Panc1 (cell line): ENCODE results near the gene PDGFRA. TPM values are rescaled to one million over a fixed set of nuclear protein-coding genes. Genes with fewer than 3 reads are reported as not detected.

Experiments
- ATAC-seq: fragments of 200-7000 bp; cut with Tn5 transposase; 2 replicates; pipeline ENCODE4 v1.9.1; 2020; ENCODE audit warnings: mild to moderate bottlenecking, moderate library complexity
- BruUV-seq: library from RNA; stranded (reverse); fragments of 400-500 nt; replicated peaks from 2 replicates; lab custom pipeline; 2021; lab: Mats Ljungman, UMichigan
- CTCF ChIA-PET: fragments of 300-600 bp; sonication (Branson Sonifier 250); formaldehyde crosslinking; loops from one replicate; lab custom pipeline; 2022; ENCODE audit warnings: antibody characterized with exemption; lab: Charles Lee
- POLR2A ChIA-PET: fragments of 300-600 bp; sonication (Branson Sonifier 250); formaldehyde crosslinking; loops from one replicate; lab custom pipeline; 2022; ENCODE audit warnings: antibody characterized with exemption; lab: Charles Lee
- DNase-seq: peaks from one replicate; pipeline ENCODE4 v3.0.0-alpha.2; 2010; ENCODE audit warnings: low read depth, low spot score
- H3K27ac ChIP-seq: 2 replicates; pipeline ENCODE4 v1.5.1; 2011; ENCODE audit warnings: mild to moderate bottlenecking, low read length, inconsistent platforms
- H3K27me3 ChIP-seq: fragments of 200-500 bp; sonication (Bioruptor generic); 2 replicates; pipeline ENCODE4 v1.6.0; 2014; ENCODE audit warnings: low read length, inconsistent platforms; ENCODE audit not compliant: control insufficient read depth, insufficient read depth
- H3K36me3 ChIP-seq: fragments of 200-500 bp; sonication (Bioruptor generic); 2 replicates; pipeline ENCODE4 v1.5.1; 2014; ENCODE audit warnings: inconsistent platforms, mild to moderate bottlenecking, low read length, moderate library complexity; ENCODE audit not compliant: control insufficient read depth, insufficient read depth
- H3K4me1 ChIP-seq: 2 replicates; pipeline ENCODE4 v1.5.1; 2011; ENCODE audit warnings: inconsistent platforms, mild to moderate bottlenecking, low read length, moderate library complexity; ENCODE audit not compliant: control insufficient read depth, insufficient read depth
- H3K4me3 ChIP-seq, 2 experiments: 2 replicates each; pipeline ENCODE4 v1.5.1; 2011 to 2012; ENCODE audit warnings: low read depth in 2 of 2, low read length in 2 of 2, mild to moderate bottlenecking in 2 of 2, inconsistent platforms in 1 of 2, moderate library complexity in 1 of 2
- H3K9me3 ChIP-seq: fragments of 200-500 bp; sonication (Bioruptor generic); 2 replicates; pipeline ENCODE4 v1.5.1; 2014; ENCODE audit warnings: low read depth, mild to moderate bottlenecking, inconsistent platforms, low read length, moderate library complexity; ENCODE audit not compliant: control insufficient read depth, insufficient read depth
- POLR2AphosphoS5 ChIP-seq: IDR thresholded peaks from 2 replicates; pipeline ENCODE4 v1.6.1; 2012; ENCODE audit warnings: mild to moderate bottlenecking, low read depth, low read length, moderate library complexity
- REST ChIP-seq, 2 experiments: IDR thresholded peaks; 2 replicates each; pipeline ENCODE4 v1.6.1; 2011 to 2012; ENCODE audit warnings: low read depth in 2 of 2, control low read depth in 1 of 2, low read length in 1 of 2, mild to moderate bottlenecking in 1 of 2, moderate library complexity in 1 of 2; ENCODE audit not compliant: insufficient read depth in 1 of 2
- SIN3A ChIP-seq: IDR thresholded peaks from 2 replicates; pipeline ENCODE4 v1.6.1; 2012; ENCODE audit warnings: low read depth, mild to moderate bottlenecking, low read length, moderate library complexity, borderline replicate concordance; ENCODE audit not compliant: insufficient read depth
- TCF7L2 ChIP-seq: IDR thresholded peaks from 2 replicates; pipeline ENCODE4 v1.6.1; 2011; ENCODE audit warnings: mild to moderate bottlenecking, low read depth, low read length, inconsistent platforms
- in situ Hi-C: cut with HindIII; loops from 2 replicates; pipeline ENCODE4 v1.10.0; 2016; ENCODE audit warnings: low sequenced_read_pairs, low pct_unique_long_range_greater_than_20kb
- intact Hi-C: fragments of 100-400 bp; cut with micrococcal nuclease; formaldehyde crosslinking; loops from one replicate; pipeline ENCODE4 v1.10.0; 2022; ENCODE audit not compliant: unreplicated experiment
- total RNA-seq: library from RNA; stranded (reverse); gene quantifications from one replicate; pipeline ENCODE4 v1.2.1, GENCODE V29; 2021; ENCODE audit not compliant: unreplicated experiment
- TF ChIP-seq, protein P1 (sequence below): fragments of 450-650 bp; IDR thresholded peaks from 2 replicates; pipeline ENCODE4 v1.5.1; 2017; ENCODE audit warnings: mild to moderate bottlenecking

The PDGFRA gene
- total RNA-seq, 1 experiment from 2014 or later, result 0.15 TPM

DNA sequence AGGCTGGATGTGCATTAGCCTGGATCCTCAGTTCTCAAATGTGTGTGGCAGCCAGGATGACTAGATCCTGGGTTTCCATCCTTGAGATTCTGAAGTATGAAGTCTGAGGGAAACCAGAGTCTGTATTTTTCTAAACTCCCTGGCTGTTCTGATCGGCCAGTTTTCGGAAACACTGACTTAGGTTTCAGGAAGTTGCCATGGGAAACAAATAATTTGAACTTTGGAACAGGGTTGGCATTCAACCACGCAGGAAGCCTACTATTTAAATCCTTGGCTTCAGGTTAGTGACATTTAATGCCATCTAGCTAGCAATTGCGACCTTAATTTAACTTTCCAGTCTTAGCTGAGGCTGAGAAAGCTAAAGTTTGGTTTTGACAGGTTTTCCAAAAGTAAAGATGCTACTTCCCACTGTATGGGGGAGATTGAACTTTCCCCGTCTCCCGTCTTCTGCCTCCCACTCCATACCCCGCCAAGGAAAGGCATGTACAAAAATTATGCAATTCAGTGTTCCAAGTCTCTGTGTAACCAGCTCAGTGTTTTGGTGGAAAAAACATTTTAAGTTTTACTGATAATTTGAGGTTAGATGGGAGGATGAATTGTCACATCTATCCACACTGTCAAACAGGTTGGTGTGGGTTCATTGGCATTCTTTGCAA, 67.6 kb downstream of the PDGFRA start:
- ATAC-seq, result no peak
- Histone ChIP-seq H3K27ac (no peak overlapping the region), H3K27me3 (no peaks in the 10 kb centered on the region; the same call in 1 of the 2 replicates), H3K4me1 (no peaks in the 10 kb centered on the region), H3K4me3 (no peak overlapping the region), H3K9me3 (no peaks in the 10 kb centered on the region), H3K36me3 (no peaks in the 10 kb centered on the region)
- in situ Hi-C loops (no loop called here), intact Hi-C loops (no loop called here)
- DNase-seq, result no peak
- BruUV-seq, result no TSS peak
- ChIA-PET POLR2A (no interaction called here), CTCF (interaction anchor here (0.6 kb wide), 1 partner anchor 289 kb away, joined by 5 read pairs; no protein-coding TSS in a partner anchor)
- TF ChIP-seq POLR2AphosphoS5 (no peak), SIN3A (no peak), REST (IDR thresholded peaks at IDR 0.05; ENCODE audit: insufficient read depth in 1 of 2, low read depth in 2 of 2, low read length in 1 of 2) (no peak), TCF7L2 (no peak)
- TF ChIP-seq, protein P1, sequence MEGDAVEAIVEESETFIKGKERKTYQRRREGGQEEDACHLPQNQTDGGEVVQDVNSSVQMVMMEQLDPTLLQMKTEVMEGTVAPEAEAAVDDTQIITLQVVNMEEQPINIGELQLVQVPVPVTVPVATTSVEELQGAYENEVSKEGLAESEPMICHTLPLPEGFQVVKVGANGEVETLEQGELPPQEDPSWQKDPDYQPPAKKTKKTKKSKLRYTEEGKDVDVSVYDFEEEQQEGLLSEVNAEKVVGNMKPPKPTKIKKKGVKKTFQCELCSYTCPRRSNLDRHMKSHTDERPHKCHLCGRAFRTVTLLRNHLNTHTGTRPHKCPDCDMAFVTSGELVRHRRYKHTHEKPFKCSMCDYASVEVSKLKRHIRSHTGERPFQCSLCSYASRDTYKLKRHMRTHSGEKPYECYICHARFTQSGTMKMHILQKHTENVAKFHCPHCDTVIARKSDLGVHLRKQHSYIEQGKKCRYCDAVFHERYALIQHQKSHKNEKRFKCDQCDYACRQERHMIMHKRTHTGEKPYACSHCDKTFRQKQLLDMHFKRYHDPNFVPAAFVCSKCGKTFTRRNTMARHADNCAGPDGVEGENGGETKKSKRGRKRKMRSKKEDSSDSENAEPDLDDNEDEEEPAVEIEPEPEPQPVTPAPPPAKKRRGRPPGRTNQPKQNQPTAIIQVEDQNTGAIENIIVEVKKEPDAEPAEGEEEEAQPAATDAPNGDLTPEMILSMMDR, result no peak

DNA sequence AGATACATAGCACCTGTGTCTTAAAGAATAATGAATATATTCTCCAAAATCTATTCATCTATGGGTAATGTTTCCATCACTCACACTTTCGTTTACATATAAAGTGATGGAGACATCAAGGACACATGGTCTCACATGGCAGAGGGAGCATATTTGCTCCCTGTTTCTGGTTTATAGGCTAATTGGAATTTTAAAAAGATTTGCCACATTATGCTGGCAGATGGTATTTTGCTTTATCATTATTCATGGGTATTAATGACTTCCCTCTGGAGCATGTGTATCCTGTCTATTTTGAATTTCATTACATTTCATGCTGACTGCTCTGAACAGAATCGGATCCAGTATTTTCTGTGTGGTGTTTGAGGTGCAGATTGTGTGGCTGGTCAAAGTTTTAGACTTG, 79.0 kb downstream of the PDGFRA start:
- in situ Hi-C loops, result no loop called here
- no peak for ATAC-seq

More for the DNA sequence above, 79.0 kb downstream of the PDGFRA start:
- CTCF ChIA-PET, result no interaction called here
- Histone ChIP-seq H3K4me3 (no peak overlapping the region), H3K36me3 (no peaks in the 10 kb centered on the region), H3K4me1 (no peaks in the 10 kb centered on the region), H3K9me3 (no peaks in the 10 kb centered on the region), H3K27me3 (no peaks in the 10 kb centered on the region), H3K27ac (no peak overlapping the region)
- POLR2A ChIA-PET, result interaction anchor here (0.5 kb wide), 1 partner anchor 526 kb away, joined by 3 read pairs; no protein-coding TSS in a partner anchor
- DNase-seq, result no peak
- BruUV-seq, result no TSS peak
- TF ChIP-seq SIN3A (no peak), REST (IDR thresholded peaks at IDR 0.05; ENCODE audit: insufficient read depth in 1 of 2, low read depth in 2 of 2, low read length in 1 of 2) (no peak), POLR2AphosphoS5 (no peak), TCF7L2 (no peak)
- TF ChIP-seq, protein P1, result no peak
- intact Hi-C loops, result no loop called here
